Measurements from ENCODE around the gene ANKZF1.

GRCh38 chr2:219266232-219266631 lies 36.6 kb downstream of the ANKZF1 start:
- TF ChIP-seq CTCF (IDR thresholded peaks at IDR 0.05) = no peak
- TF ChIP-seq POLR2A (IDR thresholded peaks at IDR 0.05) = no peak
